GM18951 (cell line): ENCODE data around the gene PPP1R13B.

Experiments used
- POLR2A ChIP-seq: IDR thresholded peaks from 4 replicates; pipeline ENCODE4 v1.6.1; 2011; ENCODE audit warnings: mild to moderate bottlenecking; ENCODE audit not compliant: insufficient read length, insufficient read depth; ENCODE audit errors: extremely low read depth
- in situ Hi-C: fragments of 300-500 bp; cut with MboI; formaldehyde crosslinking; loops from one replicate; pipeline ENCODE4 v1.12.0; 2022; ENCODE audit warnings: low sequenced_read_pairs, mixed read lengths, inconsistent platforms; ENCODE audit not compliant: unreplicated experiment

The PPP1R13B gene

GRCh38 chr14:103733651-103734050 lies 113.7 kb downstream of the PPP1R13B start:
- TF ChIP-seq POLR2A: no peak
- in situ Hi-C loops: no loop called here

GRCh38 chr14:103732868-103733620 lies 114.3 kb downstream of the PPP1R13B start:
- in situ Hi-C loops: no loop called here

GRCh38 chr14:103731916-103732867 lies 115.2 kb downstream of the PPP1R13B start:
- no peak for TF ChIP-seq POLR2A
- in situ Hi-C loops: no loop called here

More at GRCh38 chr14:103732868-103733620, 114.3 kb downstream of the PPP1R13B start:
- no peak for TF ChIP-seq POLR2A

- in situ Hi-C loops: no loop called here
- TF ChIP-seq POLR2A: no peak
Measured at GRCh38 chr14:103731481-103731880, 115.9 kb downstream of the PPP1R13B start.

- in situ Hi-C loops: no loop called here
Measured at GRCh38 chr14:103730490-103731035, 116.8 kb downstream of the PPP1R13B start.

GRCh38 chr14:103729496-103730448 lies 117.6 kb downstream of the PPP1R13B start:
- no peak for TF ChIP-seq POLR2A
- in situ Hi-C loops: no loop called here

More at GRCh38 chr14:103730490-103731035, 116.8 kb downstream of the PPP1R13B start:
- no peak for TF ChIP-seq POLR2A

GRCh38 chr14:103728721-103729120 lies 118.7 kb downstream of the PPP1R13B start:
- TF ChIP-seq POLR2A: no peak
- in situ Hi-C loops: no loop called here

GRCh38 chr14:103728141-103728540 lies 119.2 kb downstream of the PPP1R13B start:
- TF ChIP-seq POLR2A: no peak
- in situ Hi-C loops: no loop called here

GRCh38 chr14:103727313-103727980 lies 119.9 kb downstream of the PPP1R13B start:
- TF ChIP-seq POLR2A: no peak
- in situ Hi-C loops: no loop called here

- in situ Hi-C loops: no loop called here
- TF ChIP-seq POLR2A: no peak
Measured at GRCh38 chr14:103726474-103726873, 120.9 kb downstream of the PPP1R13B start.

- in situ Hi-C loops: no loop called here
- no peak for TF ChIP-seq POLR2A
Measured at GRCh38 chr14:103725739-103726395, 121.5 kb downstream of the PPP1R13B start.
